HTERT RPE-1 (cell line): Measurements from ENCODE around the gene KIF26B.
"Not testable (repeated sequence)": the region's sequence is repeated elsewhere in the genome, so short reads cannot be mapped to it uniquely, and the experiment has no call there.

Experiments used
- in situ Hi-C: fragments of 300-500 bp; cut with MboI; formaldehyde crosslinking; loops from 4 replicates; pipeline ENCODE4 v1.14.3; 2020; ENCODE audit warnings: low sequenced_read_pairs

Gene KIF26B

GRCh38 chr1:245663841-245664240 is 509.1 kb downstream of the KIF26B start:
- in situ Hi-C loops, result no loop called here

GRCh38 chr1:245666412-245666811 is 511.6 kb downstream of the KIF26B start:
- in situ Hi-C loops, result no loop called here

DNA sequence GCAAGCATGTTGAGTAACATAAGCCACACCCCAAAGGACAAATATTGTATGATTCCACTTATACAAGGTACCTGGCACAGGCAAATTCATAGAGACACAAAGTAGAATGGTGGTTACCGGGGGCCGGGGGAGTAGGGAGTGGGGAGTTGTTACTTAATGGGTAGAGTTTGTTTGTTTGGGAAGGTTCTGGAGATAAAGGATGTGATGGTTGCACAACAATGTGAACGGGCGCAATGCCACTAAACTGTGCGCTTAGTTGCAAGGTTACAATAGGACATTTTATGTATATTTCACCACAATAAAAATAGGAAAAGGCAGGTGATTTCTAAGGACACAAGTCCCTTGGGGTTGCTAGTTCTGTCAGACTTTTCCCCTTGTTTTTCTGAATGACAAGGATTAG is 516.6 kb downstream of the KIF26B start:
- in situ Hi-C loops, result no loop called here

GRCh38 chr1:245671966-245672767 is 517.4 kb downstream of the KIF26B start:
- in situ Hi-C loops, result no loop called here

- in situ Hi-C loops, result not testable (repeated sequence)
Observed at GRCh38 chr1:245672836-245673656, 518.3 kb downstream of the KIF26B start.

GRCh38 chr1:245673881-245674414 is 519.2 kb downstream of the KIF26B start:
- in situ Hi-C loops, result no loop called here

DNA sequence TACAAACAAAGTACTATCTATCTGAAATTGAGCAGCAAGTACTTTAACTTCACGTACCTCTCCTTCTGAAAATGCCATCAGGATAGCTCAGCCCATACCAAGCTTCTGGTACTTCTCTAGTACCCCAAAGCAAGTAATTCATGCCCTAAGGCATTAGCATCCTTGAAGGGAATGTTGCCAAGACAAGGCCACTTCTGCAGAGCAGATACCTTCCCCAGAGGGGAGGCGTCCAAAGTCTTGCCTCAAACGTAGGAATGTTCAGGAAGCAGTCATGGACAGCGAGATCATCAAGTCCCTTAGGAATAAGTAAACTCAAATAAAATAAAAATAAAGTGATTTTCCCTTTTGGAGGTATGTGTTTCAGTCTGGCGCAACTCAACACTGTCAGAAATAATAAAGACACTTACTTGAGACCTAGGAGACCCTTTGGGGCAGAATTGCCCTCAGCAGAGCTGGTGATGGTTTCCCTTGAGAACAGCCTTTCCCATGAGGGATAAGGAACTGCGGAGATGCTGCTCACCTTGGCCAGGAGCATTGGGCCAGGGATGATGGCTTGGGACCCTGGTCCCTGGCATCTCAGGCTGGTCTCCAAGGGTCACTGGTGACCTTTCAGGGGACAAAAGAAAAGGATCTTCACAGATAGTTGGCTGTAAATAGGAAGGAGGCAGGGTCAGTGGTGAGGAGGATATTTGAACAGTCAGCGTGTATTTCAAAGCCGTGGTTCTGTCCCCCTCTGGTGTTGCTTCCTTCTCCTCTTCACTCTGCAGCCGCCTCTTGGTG is 522.9 kb downstream of the KIF26B start:
- in situ Hi-C loops, result no loop called here

- in situ Hi-C loops, result no loop called here
Observed at GRCh38 chr1:245678860-245679411, 524.2 kb downstream of the KIF26B start.

DNA sequence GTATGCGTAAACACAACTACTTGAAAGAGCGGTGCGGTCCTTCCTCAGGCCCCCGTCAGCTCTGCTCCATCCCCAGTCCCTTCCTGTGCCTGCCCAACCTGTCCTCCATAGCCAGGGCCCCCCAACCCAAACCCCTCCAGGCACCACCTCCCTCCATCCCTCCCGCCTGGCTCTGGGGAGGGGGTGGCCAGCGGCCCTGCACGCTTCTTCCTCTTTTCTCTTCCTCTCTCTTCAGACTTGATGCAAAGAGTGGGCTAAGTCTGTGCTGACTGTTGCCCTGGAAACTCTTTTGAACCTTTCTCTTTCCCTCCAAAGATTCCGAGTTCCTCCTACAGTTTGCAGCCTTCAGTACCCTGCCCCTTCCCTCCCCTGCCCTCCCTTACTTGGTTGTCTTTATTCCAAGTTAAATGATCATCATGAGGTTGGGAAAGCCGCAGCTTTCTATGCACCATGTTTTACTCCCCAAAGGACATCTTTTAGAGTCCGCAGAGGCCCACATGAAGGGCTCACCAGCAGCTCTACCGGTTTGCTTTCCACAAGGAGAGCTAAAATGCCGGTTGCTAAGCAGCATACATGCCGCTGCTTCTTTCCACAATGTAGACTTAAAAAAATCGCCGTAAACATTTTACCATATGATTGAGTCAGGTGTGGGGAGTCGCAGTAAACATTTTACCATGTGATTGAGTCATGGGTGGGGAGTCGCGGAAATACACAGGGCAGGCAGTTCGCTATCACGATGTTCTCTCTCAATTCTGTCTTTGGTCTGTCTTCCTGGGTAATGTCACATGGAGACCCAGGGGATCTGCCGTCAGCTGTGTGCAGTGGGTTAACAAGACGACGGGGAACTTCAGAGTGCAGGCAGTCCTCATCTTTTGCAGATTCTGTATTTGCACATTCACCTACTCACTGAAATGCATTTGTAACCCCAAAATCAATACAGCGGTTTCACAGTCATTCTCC is 525.3 kb downstream of the KIF26B start:
- in situ Hi-C loops, result no loop called here

- in situ Hi-C loops, result no loop called here
Observed at GRCh38 chr1:245682638-245683628, 528.1 kb downstream of the KIF26B start.

GRCh38 chr1:245683676-245684075 is 528.9 kb downstream of the KIF26B start:
- in situ Hi-C loops, result no loop called here

GRCh38 chr1:245684166-245684565 is 529.4 kb downstream of the KIF26B start:
- in situ Hi-C loops, result no loop called here

- in situ Hi-C loops, result no loop called here
Observed at GRCh38 chr1:245684571-245684970, 529.8 kb downstream of the KIF26B start.

- in situ Hi-C loops, result no loop called here
Observed at GRCh38 chr1:245685111-245685810, 530.5 kb downstream of the KIF26B start.

DNA sequence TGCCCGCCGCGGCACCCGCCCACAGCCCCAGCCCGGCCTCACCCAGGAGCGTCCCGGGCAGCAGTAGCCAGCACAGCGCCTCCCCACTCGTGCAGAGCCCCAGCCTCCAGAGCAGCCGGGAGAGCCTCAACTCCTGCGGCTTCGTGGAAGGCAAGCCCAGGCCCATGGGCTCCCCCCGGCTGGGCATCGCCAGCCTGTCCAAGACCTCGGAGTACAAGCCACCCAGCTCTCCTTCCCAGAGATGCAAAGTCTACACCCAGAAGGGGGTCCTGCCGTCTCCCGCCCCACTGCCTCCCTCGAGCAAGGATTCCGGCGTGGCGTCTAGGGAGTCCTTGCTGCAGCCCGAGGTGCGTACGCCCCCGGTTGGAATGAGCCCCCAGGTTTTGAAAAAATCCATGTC is 531.2 kb downstream of the KIF26B start:
- in situ Hi-C loops, result no loop called here

DNA sequence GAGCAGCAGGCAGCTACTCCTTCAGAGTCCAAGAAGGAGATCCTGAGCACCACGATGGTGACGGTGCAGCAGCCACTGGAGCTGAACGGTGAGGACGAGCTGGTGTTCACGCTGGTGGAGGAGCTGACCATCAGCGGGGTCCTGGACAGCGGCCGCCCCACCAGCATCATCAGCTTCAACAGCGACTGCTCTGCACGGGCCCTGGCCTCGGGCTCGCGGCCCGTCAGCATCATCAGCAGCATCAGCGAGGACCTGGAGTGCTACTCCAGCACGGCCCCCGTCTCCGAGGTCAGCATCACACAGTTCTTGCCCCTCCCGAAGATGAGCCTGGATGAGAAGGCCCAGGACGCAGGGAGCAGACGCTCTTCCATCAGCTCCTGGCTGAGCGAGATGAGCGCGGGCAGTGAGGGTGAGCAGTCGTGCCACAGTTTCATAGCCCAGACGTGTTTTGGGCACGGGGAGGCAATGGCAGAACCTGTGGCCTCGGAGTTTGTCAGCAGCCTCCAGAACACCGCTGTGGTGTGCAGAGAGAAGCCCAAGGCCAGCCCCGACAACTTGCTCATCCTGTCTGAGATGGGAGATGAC is 531.8 kb downstream of the KIF26B start:
- in situ Hi-C loops, result no loop called here

GRCh38 chr1:245687152-245687635 is 532.4 kb downstream of the KIF26B start:
- in situ Hi-C loops, result no loop called here
